ENCODE results near the gene ADAMTS16. TPM values are rescaled to one million over a fixed set of nuclear protein-coding genes. Genes with fewer than 3 reads are reported as not detected.

ADAMTS16 gene
- total and polyA plus RNA-seq, 2 experiments from 2014 or later = 2.2 to 5.9 TPM

GRCh38 chr5:5219541-5219940, 79.4 kb downstream of the ADAMTS16 start:
- no peaks in the 10 kb centered on the region for H3K4me1 ChIP-seq (ENCODE audit: insufficient read depth)
- no peaks in the 10 kb centered on the region for H3K27me3 ChIP-seq
- no peaks in the 10 kb centered on the region for H3K9me2 ChIP-seq (replicated peaks; ENCODE audit: insufficient read depth)
- H3K4me3 ChIP-seq = no peak overlapping the region
- no peaks in the 10 kb centered on the region for H3K36me3 ChIP-seq (replicated peaks; ENCODE audit: insufficient read depth, low read depth)
- H4K20me1 ChIP-seq (ENCODE audit: insufficient read depth, poor library complexity, severe bottlenecking) = no peaks in the 10 kb centered on the region
- H3K79me2 ChIP-seq = no peaks in the 10 kb centered on the region
- no peak for DNase-seq (ENCODE audit: low spot score)
- no peak overlapping the region for H3K27ac ChIP-seq
- H2AFZ ChIP-seq = no peak overlapping the region
- no peak for TF ChIP-seq CTCF (IDR thresholded peaks at IDR 0.05; ENCODE audit: poor library complexity)
- TF ChIP-seq EZH2phosphoT487 (IDR thresholded peaks at IDR 0.05; ENCODE audit: low read depth, severe bottlenecking, unreplicated experiment) = no peak
- TF ChIP-seq EZH2 (IDR thresholded peaks at IDR 0.05; ENCODE audit: borderline replicate concordance) = no peak
- 96% methylated on average over 3 of the region's 3 CpGs for WGBS (ENCODE audit: low lambda C conversion rate, missing lambda C conversion rate)
- no peak overlapping the region for H3K4me2 ChIP-seq
- H3K9me3 ChIP-seq (ENCODE audit: low read depth) = no peaks in the 10 kb centered on the region

- no peaks in the 10 kb centered on the region for H3K27me3 ChIP-seq
- no peak for TF ChIP-seq EZH2phosphoT487 (IDR thresholded peaks at IDR 0.05; ENCODE audit: low read depth, severe bottlenecking, unreplicated experiment)
- TF ChIP-seq EZH2 (IDR thresholded peaks at IDR 0.05; ENCODE audit: borderline replicate concordance) = no peak
- TF ChIP-seq CTCF (IDR thresholded peaks at IDR 0.05; ENCODE audit: poor library complexity) = no peak
Observed at GRCh38 chr5:5220901-5221631, 80.9 kb downstream of the ADAMTS16 start.

GRCh38 chr5:5221724-5222123, 81.6 kb downstream of the ADAMTS16 start:
- no peaks in the 10 kb centered on the region for H3K9me3 ChIP-seq (ENCODE audit: low read depth)
- H2AFZ ChIP-seq = no peak overlapping the region
- H3K9me2 ChIP-seq (replicated peaks; ENCODE audit: insufficient read depth) = no peaks in the 10 kb centered on the region
- H3K4me3 ChIP-seq = no peak overlapping the region
- no peak overlapping the region for H3K4me2 ChIP-seq
- H3K79me2 ChIP-seq = no peaks in the 10 kb centered on the region
- WGBS (ENCODE audit: low lambda C conversion rate, missing lambda C conversion rate) = 80% methylated on average over 4 of the region's 4 CpGs
- TF ChIP-seq EZH2 (IDR thresholded peaks at IDR 0.05; ENCODE audit: borderline replicate concordance) (no peak), EZH2phosphoT487 (IDR thresholded peaks at IDR 0.05; ENCODE audit: low read depth, severe bottlenecking, unreplicated experiment) (no peak), CTCF (IDR thresholded peaks at IDR 0.05; ENCODE audit: poor library complexity) (no peak)
- no peak for DNase-seq (ENCODE audit: low spot score)
- H3K36me3 ChIP-seq (replicated peaks; ENCODE audit: insufficient read depth, low read depth) = no peaks in the 10 kb centered on the region
- no peaks in the 10 kb centered on the region for H3K4me1 ChIP-seq (ENCODE audit: insufficient read depth)
- no peaks in the 10 kb centered on the region for H3K27me3 ChIP-seq
- no peak overlapping the region for H3K27ac ChIP-seq
- no peaks in the 10 kb centered on the region for H4K20me1 ChIP-seq (ENCODE audit: insufficient read depth, poor library complexity, severe bottlenecking)

More at GRCh38 chr5:5220901-5221631, 80.9 kb downstream of the ADAMTS16 start:
- no peaks in the 10 kb centered on the region for H3K79me2 ChIP-seq
- H3K9me3 ChIP-seq (ENCODE audit: low read depth) = no peaks in the 10 kb centered on the region
- H3K4me2 ChIP-seq = no peak overlapping the region
- H3K36me3 ChIP-seq (replicated peaks; ENCODE audit: insufficient read depth, low read depth) = no peaks in the 10 kb centered on the region
- no peak overlapping the region for H3K27ac ChIP-seq
- H2AFZ ChIP-seq = no peak overlapping the region
- H3K4me1 ChIP-seq (ENCODE audit: insufficient read depth) = no peaks in the 10 kb centered on the region
- WGBS (ENCODE audit: low lambda C conversion rate, missing lambda C conversion rate) = 74% methylated on average over 14 of the region's 14 CpGs
- no peaks in the 10 kb centered on the region for H4K20me1 ChIP-seq (ENCODE audit: insufficient read depth, poor library complexity, severe bottlenecking)
- no peak overlapping the region for H3K4me3 ChIP-seq
- no peaks in the 10 kb centered on the region for H3K9me2 ChIP-seq (replicated peaks; ENCODE audit: insufficient read depth)
- DNase-seq (ENCODE audit: low spot score) = no peak

Data from hepatocyte (in vitro differentiated cells).